Osteoblast (primary cell): ENCODE results near the gene RNF150. TPM values are rescaled to one million over a fixed set of nuclear protein-coding genes. Genes with fewer than 3 reads are reported as not detected.
A peak's percentile ranks its signal among the peaks of the same experiment; 100 is the strongest.

Experiments used
- DNase-seq: peaks from one replicate; pipeline ENCODE4 v3.0.0; 2011; ENCODE audit warnings: low spot score, mixed read lengths; ENCODE audit not compliant: insufficient read length; ENCODE audit errors: missing footprints
- H2AFZ ChIP-seq: 2 replicates; pipeline ENCODE4 v1.6.0; 2011; ENCODE audit warnings: mild to moderate bottlenecking, low read length
- H3K27ac ChIP-seq: 2 replicates; pipeline ENCODE4 v1.5.1; 2011; ENCODE audit warnings: mild to moderate bottlenecking, low read depth, low read length, moderate library complexity
- H3K27me3 ChIP-seq: 2 replicates; pipeline ENCODE4 v1.6.0; 2012; ENCODE audit warnings: mild to moderate bottlenecking, control low read depth, inconsistent platforms, low read length, moderate library complexity; ENCODE audit not compliant: insufficient read depth
- H3K36me3 ChIP-seq: 2 replicates; pipeline ENCODE4 v1.5.1; 2011; ENCODE audit warnings: mild to moderate bottlenecking, low read length, control low read depth, moderate library complexity; ENCODE audit not compliant: insufficient read depth
- H3K4me1 ChIP-seq: 2 replicates; pipeline ENCODE4 v1.5.1; 2011; ENCODE audit warnings: mild to moderate bottlenecking, low read length, control low read depth, moderate library complexity; ENCODE audit not compliant: insufficient read depth
- H3K4me2 ChIP-seq: 2 replicates; pipeline ENCODE4 v1.6.0; 2011; ENCODE audit warnings: mild to moderate bottlenecking, low read length; ENCODE audit not compliant: insufficient read depth
- H3K4me3 ChIP-seq: fragments of 200-600 bp; sonication (generic); 3 replicates; pipeline ENCODE4 v1.5.1; 2012; ENCODE audit warnings: mild to moderate bottlenecking, low read length, inconsistent platforms; ENCODE audit not compliant: insufficient read depth
- H3K79me2 ChIP-seq: 2 replicates; pipeline ENCODE4 v1.6.0; 2012; ENCODE audit warnings: mild to moderate bottlenecking, low read length, control low read depth, inconsistent platforms; ENCODE audit not compliant: insufficient read depth
- H3K9me3 ChIP-seq: 2 replicates; pipeline ENCODE4 v1.5.1; 2011; ENCODE audit warnings: low read depth, low read length, control low read depth
- H4K20me1 ChIP-seq: 2 replicates; pipeline ENCODE4 v1.6.0; 2012; ENCODE audit warnings: mild to moderate bottlenecking, low read length, control low read depth; ENCODE audit not compliant: insufficient read depth
- total RNA-seq: library from RNA; depleted of rRNA; stranded (reverse); fragments of >200 nt; gene quantifications from 2 replicates; pipeline ENCODE4 v1.2.3, GENCODE V29; 2012
- TF ChIP-seq, protein P1 (sequence below): IDR thresholded peaks from 2 replicates; pipeline ENCODE4 v1.5.1; 2011; ENCODE audit warnings: mild to moderate bottlenecking, low read depth, low read length, moderate library complexity; ENCODE audit errors: extremely low read depth

Gene RNF150
- total RNA-seq, 1 donor, result 13.4 TPM

DNA sequence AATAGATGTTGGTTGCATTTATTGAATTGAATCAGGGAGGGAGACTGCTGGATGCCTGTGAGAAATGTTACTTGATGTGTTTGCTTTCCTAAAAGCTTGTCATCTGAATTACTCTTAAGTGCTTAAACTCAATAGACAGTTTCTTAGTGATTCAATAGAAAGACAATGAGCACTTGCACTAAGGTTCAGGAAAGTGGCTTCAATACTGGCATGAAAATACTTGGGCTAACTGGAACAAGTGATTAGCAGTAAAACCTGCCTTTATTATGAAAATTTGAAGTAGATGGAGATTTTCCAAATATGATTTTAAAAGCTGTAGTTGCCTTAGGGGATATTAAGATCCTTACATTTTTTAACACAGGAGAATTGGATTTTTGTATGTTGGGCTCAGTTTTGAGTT, 123.3 kb downstream of the RNF150 start:
- no peak overlapping the region for H3K27ac ChIP-seq
- H3K4me2 ChIP-seq, result no peak overlapping the region
- no peak for DNase-seq
- H4K20me1 ChIP-seq, result no peaks in the 10 kb centered on the region
- H3K4me3 ChIP-seq, result no peak overlapping the region
- no peaks in the 10 kb centered on the region for H3K27me3 ChIP-seq
- no peak overlapping the region for H2AFZ ChIP-seq
- TF ChIP-seq, protein P1, sequence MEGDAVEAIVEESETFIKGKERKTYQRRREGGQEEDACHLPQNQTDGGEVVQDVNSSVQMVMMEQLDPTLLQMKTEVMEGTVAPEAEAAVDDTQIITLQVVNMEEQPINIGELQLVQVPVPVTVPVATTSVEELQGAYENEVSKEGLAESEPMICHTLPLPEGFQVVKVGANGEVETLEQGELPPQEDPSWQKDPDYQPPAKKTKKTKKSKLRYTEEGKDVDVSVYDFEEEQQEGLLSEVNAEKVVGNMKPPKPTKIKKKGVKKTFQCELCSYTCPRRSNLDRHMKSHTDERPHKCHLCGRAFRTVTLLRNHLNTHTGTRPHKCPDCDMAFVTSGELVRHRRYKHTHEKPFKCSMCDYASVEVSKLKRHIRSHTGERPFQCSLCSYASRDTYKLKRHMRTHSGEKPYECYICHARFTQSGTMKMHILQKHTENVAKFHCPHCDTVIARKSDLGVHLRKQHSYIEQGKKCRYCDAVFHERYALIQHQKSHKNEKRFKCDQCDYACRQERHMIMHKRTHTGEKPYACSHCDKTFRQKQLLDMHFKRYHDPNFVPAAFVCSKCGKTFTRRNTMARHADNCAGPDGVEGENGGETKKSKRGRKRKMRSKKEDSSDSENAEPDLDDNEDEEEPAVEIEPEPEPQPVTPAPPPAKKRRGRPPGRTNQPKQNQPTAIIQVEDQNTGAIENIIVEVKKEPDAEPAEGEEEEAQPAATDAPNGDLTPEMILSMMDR, result no peak
- no peaks in the 10 kb centered on the region for H3K36me3 ChIP-seq
- no peaks in the 10 kb centered on the region for H3K79me2 ChIP-seq
- no peaks in the 10 kb centered on the region for H3K9me3 ChIP-seq
- no peaks in the 10 kb centered on the region for H3K4me1 ChIP-seq

DNA sequence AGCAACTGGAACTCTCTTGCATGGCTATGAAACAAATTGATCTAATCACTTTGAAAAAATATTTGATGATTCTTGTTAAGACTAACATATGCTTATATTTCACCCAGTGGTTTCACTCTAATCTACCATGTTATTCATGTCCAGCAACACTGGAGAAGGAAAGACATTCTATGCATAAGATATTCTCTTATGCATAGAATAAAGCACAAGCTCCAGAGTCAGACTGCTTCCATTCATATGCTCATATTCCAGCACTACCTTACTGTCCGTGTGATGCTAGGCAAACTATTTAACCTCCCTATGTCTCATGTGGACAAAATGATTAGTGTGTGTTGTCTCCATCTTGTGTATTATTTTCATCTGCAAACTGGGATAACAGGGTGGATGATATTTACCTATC, 124.1 kb downstream of the RNF150 start:
- Histone ChIP-seq H3K4me3 (no peak overlapping the region), H3K4me1 (no peaks in the 10 kb centered on the region), H3K9me3 (no peaks in the 10 kb centered on the region), H2AFZ (no peak overlapping the region), H3K4me2 (no peak overlapping the region), H3K27me3 (no peaks in the 10 kb centered on the region), H3K27ac (no peak overlapping the region), H4K20me1 (no peaks in the 10 kb centered on the region), H3K36me3 (no peaks in the 10 kb centered on the region), H3K79me2 (no peaks in the 10 kb centered on the region)
- TF ChIP-seq, protein P1, result no peak
- no peak for DNase-seq

DNA sequence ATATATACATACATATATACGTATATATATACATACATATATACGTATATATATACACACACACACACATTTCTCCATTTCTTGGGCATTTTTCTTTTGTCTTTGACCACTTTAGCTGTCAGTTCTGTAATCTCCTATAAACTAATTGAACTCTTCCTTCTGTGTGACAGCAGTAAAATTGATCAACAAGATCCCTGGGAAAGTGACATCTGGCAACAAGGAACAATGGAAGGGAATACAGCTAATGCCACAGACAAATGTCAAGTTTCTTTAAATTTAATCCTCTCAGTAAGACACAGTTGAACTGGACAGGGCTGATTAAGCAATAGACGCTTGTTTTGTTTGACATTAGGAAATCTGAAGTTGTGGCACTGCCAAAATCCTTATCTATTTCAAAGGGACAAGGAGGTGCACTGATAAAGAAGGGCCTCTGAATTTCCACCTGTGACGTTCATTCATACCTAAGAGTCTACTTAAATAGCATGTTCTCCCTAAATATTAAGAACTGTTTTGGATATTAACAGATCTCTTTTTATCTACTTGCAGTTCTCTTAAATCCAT, 126.9 kb downstream of the RNF150 start:
- no peak overlapping the region for H3K27ac ChIP-seq

DNA sequence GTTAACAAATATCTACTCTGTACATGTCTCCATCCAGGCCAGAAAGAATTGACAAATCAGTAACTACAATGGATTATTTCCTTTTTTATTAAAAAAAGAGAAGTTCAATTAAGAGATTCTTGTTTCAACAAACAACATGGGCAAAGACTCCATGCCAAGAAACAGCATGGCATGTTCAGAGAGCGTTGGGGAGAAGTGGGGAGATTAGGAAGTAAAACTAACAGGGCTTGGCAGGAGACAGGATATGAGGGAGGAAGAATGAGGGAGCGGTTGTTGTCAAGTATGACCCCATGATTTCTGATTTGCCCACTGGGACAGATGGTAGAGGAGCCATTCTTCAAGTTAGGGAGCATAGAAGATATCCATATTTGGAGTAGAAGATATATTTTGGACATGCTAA, 128.4 kb downstream of the RNF150 start:
- peaks cover 15% of the 10 kb centered on the region for H3K4me1 ChIP-seq
- H3K36me3 ChIP-seq, result no peaks in the 10 kb centered on the region
- H3K27ac ChIP-seq, result no peak overlapping the region
- no peaks in the 10 kb centered on the region for H4K20me1 ChIP-seq
- H3K9me3 ChIP-seq, result no peaks in the 10 kb centered on the region
- H3K27me3 ChIP-seq, result no peaks in the 10 kb centered on the region
- H2AFZ ChIP-seq, result no peak overlapping the region
- no peaks in the 10 kb centered on the region for H3K79me2 ChIP-seq
- no peak for DNase-seq
- no peak overlapping the region for H3K4me3 ChIP-seq
- TF ChIP-seq, protein P1, result no peak
- no peak overlapping the region for H3K4me2 ChIP-seq

More for the DNA sequence above, 126.9 kb downstream of the RNF150 start:
- H3K4me3 ChIP-seq, result no peak overlapping the region
- peaks cover 15% of the 10 kb centered on the region for H3K4me1 ChIP-seq
- TF ChIP-seq, protein P1, result no peak
- H3K4me2 ChIP-seq, result no peak overlapping the region
- DNase-seq, result peak; percentile 15
- H3K36me3 ChIP-seq, result no peaks in the 10 kb centered on the region
- no peaks in the 10 kb centered on the region for H3K9me3 ChIP-seq
- H3K79me2 ChIP-seq, result no peaks in the 10 kb centered on the region
- H4K20me1 ChIP-seq, result no peaks in the 10 kb centered on the region
- no peak overlapping the region for H2AFZ ChIP-seq
- no peaks in the 10 kb centered on the region for H3K27me3 ChIP-seq
